22Rv1 (cell line): ENCODE results near the gene R3HCC1L.

Experiments
- H3K27ac ChIP-seq: fragments of 450-650 bp; 2 replicates; pipeline ENCODE4 v1.5.1; 2017
- CTCF ChIP-seq: fragments of 450-650 bp; IDR thresholded peaks from 2 replicates; pipeline ENCODE4 v1.5.1; 2017; ENCODE audit warnings: mild to moderate bottlenecking
- ZFX ChIP-seq: fragments of 450-650 bp; IDR thresholded peaks from 2 replicates; pipeline ENCODE4 v1.6.1; 2017; ENCODE audit warnings: antibody characterized with exemption, borderline replicate concordance

Gene R3HCC1L

GRCh38 chr10:98201760-98202159 lies 67.3 kb downstream of the R3HCC1L start:
- no peak for TF ChIP-seq ZFX
- no peak for TF ChIP-seq CTCF

GRCh38 chr10:98202378-98202777 lies 67.9 kb downstream of the R3HCC1L start:
- TF ChIP-seq CTCF (no peak), ZFX (no peak)
- H3K27ac ChIP-seq, result no peak overlapping the region

More at GRCh38 chr10:98201760-98202159, 67.3 kb downstream of the R3HCC1L start:
- H3K27ac ChIP-seq, result no peak overlapping the region

- no peak overlapping the region for H3K27ac ChIP-seq
- TF ChIP-seq ZFX, result no peak
- no peak for TF ChIP-seq CTCF
Measured at GRCh38 chr10:98205351-98205750, 70.9 kb downstream of the R3HCC1L start.

GRCh38 chr10:98208925-98209324 lies 74.5 kb downstream of the R3HCC1L start:
- TF ChIP-seq ZFX (no peak), CTCF (no peak)
- no peak overlapping the region for H3K27ac ChIP-seq

GRCh38 chr10:98209441-98209840 lies 75.0 kb downstream of the R3HCC1L start:
- H3K27ac ChIP-seq, result no peak overlapping the region
- no peak for TF ChIP-seq ZFX
- no peak for TF ChIP-seq CTCF

- no peak for TF ChIP-seq ZFX
- TF ChIP-seq CTCF, result no peak
- H3K27ac ChIP-seq, result no peak overlapping the region
Measured at GRCh38 chr10:98212196-98212595, 77.7 kb downstream of the R3HCC1L start.

GRCh38 chr10:98213740-98214139 lies 79.3 kb downstream of the R3HCC1L start:
- TF ChIP-seq CTCF, result no peak
- H3K27ac ChIP-seq, result no peak overlapping the region
